HG02623 (cell line): ENCODE data around the gene TNS4.

Source experiments
- ATAC-seq: cut with Tn5 transposase; IDR thresholded peaks from one replicate; pipeline ENCODE4 v1.9.1; 2021; ENCODE audit warnings: moderate library complexity; ENCODE audit not compliant: unreplicated experiment

The TNS4 gene

GRCh38 chr17:40442392-40443195, 58.8 kb downstream of the TNS4 start:
- ATAC-seq: no peak

GRCh38 chr17:40440166-40440565, 61.3 kb downstream of the TNS4 start:
- ATAC-seq: no peak

GRCh38 chr17:40437095-40437732, 64.2 kb downstream of the TNS4 start:
- ATAC-seq: no peak

- no peak for ATAC-seq
Observed at GRCh38 chr17:40436636-40437035, 64.8 kb downstream of the TNS4 start.

- ATAC-seq: no peak
Observed at GRCh38 chr17:40433551-40434415, 67.6 kb downstream of the TNS4 start.

- ATAC-seq: no peak
Observed at GRCh38 chr17:40432864-40433528, 68.4 kb downstream of the TNS4 start.

- no peak for ATAC-seq
Observed at GRCh38 chr17:40431231-40431602, 70.2 kb downstream of the TNS4 start.

GRCh38 chr17:40430272-40431230, 70.9 kb downstream of the TNS4 start:
- no peak for ATAC-seq

- no peak for ATAC-seq
Observed at GRCh38 chr17:40427002-40427491, 74.4 kb downstream of the TNS4 start.
